Fibroblast of the aortic adventitia (primary cell): ENCODE data around the gene DPP6. TPM values are rescaled to one million over a fixed set of nuclear protein-coding genes. Genes with fewer than 3 reads are reported as not detected.

Experiments
- DNase-seq: peaks from one replicate; pipeline ENCODE4 v3.0.0-alpha.2; 2010; ENCODE audit warnings: low read depth
- H3K4me3 ChIP-seq: 2 replicates; pipeline ENCODE4 v1.5.1; 2011; ENCODE audit warnings: low read depth, mild to moderate bottlenecking, control low read depth, low read length, moderate library complexity
- total RNA-seq: library from RNA; depleted of rRNA; stranded (reverse); fragments of >200 nt; gene quantifications from 2 replicates; pipeline ENCODE4 v1.2.3, GENCODE V29; 2012; ENCODE audit warnings: low replicate concordance
- TF ChIP-seq, protein P1 (sequence below): IDR thresholded peaks from 2 replicates; pipeline ENCODE4 v1.5.1; 2011; ENCODE audit warnings: mild to moderate bottlenecking, low read length, control low read depth, inconsistent platforms; ENCODE audit not compliant: insufficient read depth

Gene DPP6
- total RNA-seq, 1 donor, result not detected

DNA sequence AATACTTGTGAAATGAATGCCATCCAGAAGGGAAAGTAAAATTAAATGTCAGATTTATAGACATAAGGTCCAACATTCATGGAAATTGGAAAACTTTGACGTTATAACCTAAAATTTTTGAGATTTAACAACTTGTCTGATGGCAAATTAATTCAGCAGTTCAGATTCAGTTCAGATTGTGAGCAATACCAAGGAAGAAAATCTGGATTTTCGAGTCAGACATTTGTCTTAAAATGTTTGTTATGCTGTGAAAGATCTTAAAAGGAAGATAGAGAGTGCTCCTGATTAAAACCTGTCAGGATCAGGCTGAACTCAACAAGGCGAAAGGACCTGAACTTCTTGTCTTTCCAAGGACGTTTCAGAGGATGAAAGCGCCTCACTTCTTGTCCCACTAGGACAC, 629.8 kb downstream of the DPP6 start:
- no peak overlapping the region for H3K4me3 ChIP-seq
- DNase-seq, result no peak
- TF ChIP-seq, protein P1, sequence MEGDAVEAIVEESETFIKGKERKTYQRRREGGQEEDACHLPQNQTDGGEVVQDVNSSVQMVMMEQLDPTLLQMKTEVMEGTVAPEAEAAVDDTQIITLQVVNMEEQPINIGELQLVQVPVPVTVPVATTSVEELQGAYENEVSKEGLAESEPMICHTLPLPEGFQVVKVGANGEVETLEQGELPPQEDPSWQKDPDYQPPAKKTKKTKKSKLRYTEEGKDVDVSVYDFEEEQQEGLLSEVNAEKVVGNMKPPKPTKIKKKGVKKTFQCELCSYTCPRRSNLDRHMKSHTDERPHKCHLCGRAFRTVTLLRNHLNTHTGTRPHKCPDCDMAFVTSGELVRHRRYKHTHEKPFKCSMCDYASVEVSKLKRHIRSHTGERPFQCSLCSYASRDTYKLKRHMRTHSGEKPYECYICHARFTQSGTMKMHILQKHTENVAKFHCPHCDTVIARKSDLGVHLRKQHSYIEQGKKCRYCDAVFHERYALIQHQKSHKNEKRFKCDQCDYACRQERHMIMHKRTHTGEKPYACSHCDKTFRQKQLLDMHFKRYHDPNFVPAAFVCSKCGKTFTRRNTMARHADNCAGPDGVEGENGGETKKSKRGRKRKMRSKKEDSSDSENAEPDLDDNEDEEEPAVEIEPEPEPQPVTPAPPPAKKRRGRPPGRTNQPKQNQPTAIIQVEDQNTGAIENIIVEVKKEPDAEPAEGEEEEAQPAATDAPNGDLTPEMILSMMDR, result no peak

DNA sequence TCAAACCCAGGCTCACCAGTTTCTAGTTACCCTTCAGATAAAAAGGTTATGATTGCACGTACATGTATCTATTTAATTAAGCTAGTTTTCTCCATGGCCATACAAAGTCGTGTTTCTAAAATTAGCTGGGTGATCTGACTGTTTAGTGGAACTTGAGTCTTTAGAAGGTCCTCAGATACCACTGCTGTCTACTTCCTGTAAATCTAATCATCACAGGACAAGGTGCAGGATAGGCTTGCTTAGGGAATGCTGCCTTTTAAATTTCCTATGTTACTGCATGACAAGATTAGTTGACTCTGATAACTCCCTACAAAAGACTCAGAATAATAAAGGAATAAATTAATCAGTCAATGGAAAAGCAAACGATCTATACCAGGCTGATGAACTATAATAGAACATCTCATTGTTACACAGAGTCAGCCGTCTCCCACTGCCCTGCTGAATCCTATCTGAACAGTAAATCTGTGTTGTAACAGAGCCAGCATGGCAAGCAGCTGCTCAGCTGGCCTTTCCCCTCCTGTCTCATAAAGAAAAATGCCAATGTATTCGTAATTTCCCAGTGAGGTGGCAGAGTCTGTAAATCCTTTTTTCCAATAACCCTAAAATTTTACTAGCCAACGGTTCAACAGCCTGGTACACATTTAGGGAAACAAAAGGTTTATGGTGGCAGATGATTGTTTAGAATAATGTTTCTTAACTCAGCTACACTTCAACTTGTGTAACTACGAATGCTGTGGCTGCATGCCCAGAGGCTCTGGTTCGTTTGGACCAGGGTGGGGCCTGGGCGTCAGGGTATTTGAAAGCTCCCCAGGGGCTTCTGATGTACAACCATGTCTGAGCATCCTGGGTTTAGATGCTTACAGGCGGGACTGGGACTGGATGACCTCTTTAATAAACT, 632.7 kb downstream of the DPP6 start:
- TF ChIP-seq, protein P1, result no peak
- DNase-seq, result no peak
- H3K4me3 ChIP-seq, result no peak overlapping the region

DNA sequence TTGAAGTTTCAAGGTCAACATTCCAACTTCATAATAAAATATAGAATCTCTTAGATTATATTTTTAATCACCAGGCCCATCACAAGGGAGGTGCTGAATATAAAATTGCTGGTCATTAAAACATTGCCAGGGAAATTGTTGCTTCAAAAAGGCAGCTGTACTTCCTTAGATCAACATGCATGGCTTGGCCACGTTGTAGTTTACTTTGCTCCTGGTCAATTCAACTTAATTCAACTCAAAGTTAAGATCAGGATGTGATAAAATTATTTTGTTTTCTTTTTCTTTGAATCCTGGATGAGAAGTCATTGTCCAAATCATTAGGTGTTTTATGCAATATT, 633.3 kb downstream of the DPP6 start:
- no peak for DNase-seq
- no peak overlapping the region for H3K4me3 ChIP-seq
- TF ChIP-seq, protein P1, result no peak

DNA sequence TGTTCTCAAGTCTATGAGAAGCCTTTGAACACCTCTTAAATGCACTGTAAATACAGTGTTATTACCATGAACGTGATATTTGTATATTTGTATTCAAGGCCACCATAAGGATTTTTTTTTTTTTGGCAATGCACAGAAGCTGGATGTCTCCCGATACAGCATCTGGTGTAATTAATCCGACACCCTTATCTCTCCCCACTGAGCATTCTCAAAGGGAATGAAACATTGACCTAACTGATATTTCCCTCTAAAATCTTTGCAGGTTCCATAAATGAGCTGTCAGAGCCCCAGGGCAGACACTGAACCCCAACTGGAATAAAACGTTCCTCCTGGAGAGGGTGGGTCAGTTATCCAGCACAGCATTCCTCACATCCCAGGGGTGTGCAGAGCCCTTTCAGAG, 634.1 kb downstream of the DPP6 start:
- TF ChIP-seq, protein P1, result no peak
- DNase-seq, result no peak
- H3K4me3 ChIP-seq, result no peak overlapping the region

DNA sequence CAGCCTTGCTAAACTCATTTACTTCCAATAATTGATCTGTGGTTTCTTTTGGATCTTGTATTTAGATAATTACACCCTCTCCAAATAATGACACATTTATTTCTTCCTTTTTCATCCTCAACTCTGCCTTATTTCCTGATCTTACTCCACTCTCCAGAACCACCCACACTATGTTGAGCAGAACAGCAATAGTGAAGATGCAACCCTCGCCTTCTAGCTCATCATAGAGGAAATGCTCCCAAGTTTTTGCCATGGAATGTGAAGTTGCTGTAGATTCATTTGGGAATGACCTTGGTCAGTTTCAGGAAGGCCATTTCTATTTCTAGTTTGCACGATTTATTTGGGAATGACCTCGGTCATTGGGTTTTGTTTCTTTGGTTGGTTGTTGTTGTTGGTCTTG, 636.8 kb downstream of the DPP6 start:
- H3K4me3 ChIP-seq, result no peak overlapping the region
- TF ChIP-seq, protein P1, result no peak
- no peak for DNase-seq

DNA sequence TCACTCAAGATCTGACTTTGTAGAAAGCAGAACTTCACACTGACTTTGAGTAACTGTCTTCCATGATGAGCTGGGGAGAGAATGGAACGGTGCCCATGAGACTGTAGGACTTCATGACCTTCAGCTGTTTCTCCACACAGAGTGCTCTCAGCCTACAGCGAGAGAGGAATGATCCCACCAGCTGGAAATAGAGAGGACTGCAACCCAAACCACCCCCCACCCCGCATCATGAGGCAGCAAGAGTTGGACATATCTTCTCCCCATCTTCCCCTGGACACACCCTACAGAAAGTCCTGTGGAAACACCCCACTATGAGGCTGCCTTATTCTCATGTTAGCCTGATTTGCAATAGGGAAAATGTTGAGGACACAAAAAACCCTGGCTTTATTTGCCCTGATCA, 638.2 kb downstream of the DPP6 start:
- no peak overlapping the region for H3K4me3 ChIP-seq
- TF ChIP-seq, protein P1, result no peak
- no peak for DNase-seq

DNA sequence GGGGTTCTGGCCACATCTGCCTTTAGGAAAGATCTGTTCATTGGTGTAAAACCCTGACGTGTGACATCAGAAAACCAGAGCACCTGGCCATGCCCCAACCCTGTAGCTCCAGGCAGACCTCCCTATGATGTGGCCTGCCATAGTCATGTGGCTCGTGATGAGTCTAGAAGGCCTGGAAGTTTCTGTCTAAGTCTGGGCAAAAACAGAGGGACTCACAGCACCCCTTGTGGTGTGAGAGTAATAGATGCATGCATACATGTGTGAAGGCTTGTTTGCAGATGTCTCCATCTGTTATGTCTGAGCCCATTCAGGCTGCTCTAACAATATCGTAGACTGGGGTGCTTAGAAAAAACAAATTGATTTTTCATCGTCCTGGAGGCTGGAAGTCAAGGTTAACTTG, 641.5 kb downstream of the DPP6 start:
- no peak overlapping the region for H3K4me3 ChIP-seq
- TF ChIP-seq, protein P1, result no peak
- DNase-seq, result no peak
